GM12878 (cell line): ENCODE measurements around the gene DNAH3. TPM values are rescaled to one million over a fixed set of nuclear protein-coding genes. Genes with fewer than 3 reads are reported as not detected.

ENCODE experiments used
- ATAC-seq: fragments of 200-7000 bp; cut with Tn5 transposase; 3 replicates; pipeline ENCODE4 v1.9.1; 2020; ENCODE audit warnings: mild to moderate bottlenecking, moderate library complexity
- BruUV-seq: library from RNA; stranded (reverse); fragments of 400-500 nt; replicated peaks from 2 replicates; lab custom pipeline; 2021; lab: Mats Ljungman, UMichigan
- CTCF ChIA-PET: fragments of 300-600 bp; sonication (Branson Sonifier 250); formaldehyde crosslinking; extraction: SDS; loops from one replicate; lab custom pipeline; 2021; ENCODE audit warnings: inconsistent platforms; lab: Yijun Ruan, JAX
- POLR2A ChIA-PET: fragments of 350-600 bp; formaldehyde crosslinking; extraction: SDS; loops from one replicate; lab custom pipeline; 2021; ENCODE audit warnings: inconsistent platforms; lab: Charles Lee
- RAD21 ChIA-PET: fragments of 300-600 bp; sonication (Branson Sonifier 250); formaldehyde crosslinking; loops from one replicate; lab custom pipeline; 2023; ENCODE audit warnings: antibody characterized with exemption; ENCODE audit not compliant: unreplicated experiment; lab: Charles Lee
- SMC1A ChIA-PET: fragments of 300-600 bp; sonication (Branson Sonifier 250); formaldehyde crosslinking; loops from one replicate; lab custom pipeline; 2023; ENCODE audit not compliant: unreplicated experiment, uncharacterized antibody; lab: Charles Lee
- DNase-seq: peaks from one replicate; pipeline ENCODE4 v3.0.0-alpha.2; 2011; ENCODE audit warnings: low read depth, low spot score
- FAIRE-seq: peaks from 3 replicates; lab custom pipeline; 2011; peaks lifted over from hg19 to GRCh38; lab: Jason Lieb, UNC
- H2AFZ ChIP-seq: 2 replicates; pipeline ENCODE4 v1.6.0; 2011; ENCODE audit warnings: low read depth, low read length, control low read depth; ENCODE audit not compliant: control insufficient read depth
- H3K27ac ChIP-seq: 2 replicates; pipeline ENCODE4 v1.5.1; 2011; ENCODE audit warnings: control low read depth; ENCODE audit not compliant: control insufficient read depth, insufficient read depth
- H3K27me3 ChIP-seq, 2 experiments: replicated peaks in 1 of 2; 2 replicates each; pipeline versions ENCODE4 v1.6.0 to v1.6.1; 2011; ENCODE audit warnings: low read length in 1 of 2; ENCODE audit not compliant: control insufficient read depth in 2 of 2, insufficient read depth in 2 of 2
- H3K36me3 ChIP-seq, 2 experiments: 2 replicates each; pipeline ENCODE4 v1.5.1; 2011; ENCODE audit warnings: low read length in 1 of 2; ENCODE audit not compliant: control insufficient read depth in 2 of 2, insufficient read depth in 2 of 2
- H3K4me1 ChIP-seq: 2 replicates; pipeline ENCODE4 v1.6.1; 2011; ENCODE audit warnings: mild to moderate bottlenecking, low read length, moderate library complexity, mixed read lengths; ENCODE audit not compliant: control insufficient read depth, insufficient read depth
- H3K4me2 ChIP-seq: 2 replicates; pipeline ENCODE4 v1.6.0; 2011; ENCODE audit warnings: control low read depth; ENCODE audit not compliant: control insufficient read depth, insufficient read depth
- H3K4me3 ChIP-seq: fragments of 200-600 bp; sonication (generic); 2 replicates; pipeline ENCODE4 v1.5.1; 2016
- H3K79me2 ChIP-seq: 2 replicates; pipeline ENCODE4 v1.6.0; 2011; ENCODE audit warnings: low read length; ENCODE audit not compliant: control insufficient read depth, insufficient read depth
- H3K9ac ChIP-seq: 2 replicates; pipeline ENCODE4 v1.8.0; 2011; ENCODE audit warnings: low read length, control low read depth, mixed read lengths; ENCODE audit not compliant: control insufficient read depth, insufficient read depth
- H3K9me3 ChIP-seq: replicated peaks from 3 replicates; pipeline ENCODE4 v1.5.1; 2011; ENCODE audit warnings: mild to moderate bottlenecking, low read length; ENCODE audit not compliant: control insufficient read depth, insufficient read depth
- H4K20me1 ChIP-seq: 2 replicates; pipeline ENCODE4 v1.6.0; 2011; ENCODE audit not compliant: control insufficient read depth, insufficient read depth
- CEBPB ChIP-seq, 2 experiments: fragments of 150-350 bp in 1 of 2; IDR thresholded peaks; 2 replicates each; pipeline ENCODE4 v1.6.1; 2012 to 2014; ENCODE audit warnings: low read depth in 2 of 2, low read length in 2 of 2, borderline replicate concordance in 1 of 2, inconsistent platforms in 1 of 2
- DPF2 ChIP-seq: fragments of 450-650 bp; IDR thresholded peaks from 2 replicates; pipeline ENCODE4 v1.6.1; 2017; ENCODE audit warnings: mild to moderate bottlenecking
- FOS ChIP-seq: IDR thresholded peaks from 3 replicates; pipeline ENCODE4 v1.6.1; 2011; ENCODE audit warnings: borderline replicate concordance; ENCODE audit not compliant: insufficient read length; ENCODE audit errors: extremely low read depth
- FOXM1 ChIP-seq: IDR thresholded peaks from 2 replicates; pipeline ENCODE4 v1.6.1; 2012; ENCODE audit warnings: low read depth, mild to moderate bottlenecking, inconsistent platforms, low read length, moderate library complexity
- HDAC2 ChIP-seq: fragments of 200-600 bp; sonication (generic); IDR thresholded peaks from 2 replicates; pipeline ENCODE4 v1.6.1; 2017
- JUND ChIP-seq: IDR thresholded peaks from 2 replicates; pipeline ENCODE4 v1.6.1; 2012; ENCODE audit warnings: low read depth, mild to moderate bottlenecking, low read length, improper control_type of control experiment, moderate library complexity
- KAT2A ChIP-seq: conservative IDR thresholded peaks from 2 replicates; pipeline ENCODE4 v1.6.1; 2011; ENCODE audit warnings: low read depth, low read length; ENCODE audit not compliant: control insufficient read depth
- MXI1 ChIP-seq: fragments of 150-350 bp; IDR thresholded peaks from 2 replicates; pipeline ENCODE4 v1.6.1; 2011; ENCODE audit warnings: low read depth, mild to moderate bottlenecking, inconsistent platforms, low read length, improper control_type of control experiment
- MYC ChIP-seq: IDR thresholded peaks from 2 replicates; pipeline ENCODE4 v1.6.1; 2011; ENCODE audit warnings: mild to moderate bottlenecking, low read length, moderate library complexity, inconsistent platforms; ENCODE audit not compliant: insufficient read depth, insufficient replicate concordance, insufficient read length, severe bottlenecking
- NFYA ChIP-seq: IDR thresholded peaks from 2 replicates; pipeline ENCODE4 v1.6.1; 2011; ENCODE audit warnings: low read depth, mild to moderate bottlenecking, low read length, improper control_type of control experiment, borderline replicate concordance
- NFYB ChIP-seq: IDR thresholded peaks from 2 replicates; pipeline ENCODE4 v1.6.1; 2011; ENCODE audit warnings: low read depth, mild to moderate bottlenecking, low read length, improper control_type of control experiment, moderate library complexity; ENCODE audit not compliant: insufficient read depth
- SP1 ChIP-seq: IDR thresholded peaks from one replicate; pipeline ENCODE4 v1.6.1; 2011; ENCODE audit warnings: low read depth, low read length
- TCF12 ChIP-seq: IDR thresholded peaks from 2 replicates; pipeline ENCODE4 v1.6.1; 2011; ENCODE audit warnings: low read depth, mild to moderate bottlenecking, low read length
- WRNIP1 ChIP-seq: IDR thresholded peaks from 2 replicates; pipeline ENCODE4 v1.6.1; 2011; ENCODE audit warnings: low read depth, low read length, improper control_type of control experiment, borderline replicate concordance
- ZNF207 ChIP-seq: fragments of 450-650 bp; IDR thresholded peaks from 2 replicates; pipeline ENCODE4 v1.6.1; 2014; ENCODE audit warnings: antibody characterized with exemption, mild to moderate bottlenecking, borderline replicate concordance
- ZSCAN29 ChIP-seq: fragments of 450-650 bp; IDR thresholded peaks from 2 replicates; pipeline ENCODE4 v1.6.1; 2017; ENCODE audit warnings: mild to moderate bottlenecking, moderate library complexity
- WGBS: methylation state at CpG from one replicate; pipeline ENCODE4 v1.1.6; 2016; ENCODE audit warnings: low lambda C conversion rate; ENCODE audit not compliant: insufficient replicate concordance, insufficient coverage; ENCODE audit errors: missing lambda C conversion rate; 5-methylcytosine and 5-hydroxymethylcytosine counted together
- in situ Hi-C: fragments of 300-500 bp; cut with MboI; formaldehyde crosslinking; loops from 9 replicates; pipeline ENCODE4 v1.14.3; 2018; ENCODE audit warnings: mixed read lengths
- intact Hi-C: fragments of 100-400 bp; cut with micrococcal nuclease; formaldehyde crosslinking; loops from one replicate; pipeline ENCODE4 v1.14.2; 2022; ENCODE audit not compliant: unreplicated experiment
- polyA plus RNA-seq, 11 experiments: library from polyadenylated mRNA; depleted of rRNA in 4 of 11; unstranded in 6 of 11; stranded (reverse) in 5 of 11; fragments of >200 nt; fragmentation: Nextera tagmentation in 4 of 11; fragmentation: Illumina TruSeq in 1 of 11; extraction: Ambion mirVana in 4 of 11; extraction: Trizol in 1 of 11; gene quantifications; 1 replicate in 1 of 11; 2 replicates in 10 of 11; pipeline versions ENCODE4 v1.2.1 to v1.2.3, GENCODE V29; 2011 to 2016; ENCODE audit warnings: inconsistent platforms in 2 of 11, missing spikeins in 2 of 11, low read depth in 1 of 11
- total RNA-seq, 4 experiments: library from RNA; depleted of rRNA in 3 of 4; stranded (reverse); fragments of >200 nt in 3 of 4; fragmentation: Illumina TruSeq in 1 of 4; extraction: Trizol in 1 of 4; gene quantifications; 2 replicates each; pipeline versions ENCODE4 v1.2.1 to v1.2.3, GENCODE V29; 2013 to 2021
- TF ChIP-seq, protein P1 (sequence below): fragments of 450-650 bp; IDR thresholded peaks from 2 replicates; pipeline ENCODE4 v1.6.1; 2017; ENCODE audit warnings: mild to moderate bottlenecking, moderate library complexity

DNAH3 gene
- total and polyA plus RNA-seq, 10 of the 15 experiments (the other 5 are each of a cell fraction or from before 2014, with no cell fraction given), result under 0.01 to 0.04 (median 0.04) TPM; not detected in 5

DNA sequence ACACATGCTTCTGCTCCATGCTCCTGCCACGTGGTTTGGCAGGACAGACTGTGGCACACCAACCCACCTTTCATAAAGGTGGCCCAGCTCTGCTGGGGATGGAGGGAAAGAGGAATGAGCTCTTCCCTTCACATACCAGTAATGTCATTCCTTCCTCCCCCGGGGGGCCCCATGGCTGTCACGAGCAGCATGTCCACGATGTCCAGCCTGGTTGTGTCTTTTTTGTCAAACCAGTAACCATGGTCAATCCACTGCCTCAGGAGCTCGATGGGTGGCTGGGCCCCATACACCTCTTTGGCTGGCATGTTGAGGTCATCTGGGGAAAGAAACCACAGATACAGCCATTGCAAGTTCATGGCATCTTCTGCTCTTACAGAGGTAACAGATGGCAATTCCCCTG lies 153.5 kb downstream of the DNAH3 start:
- no peaks in the 10 kb centered on the region for H4K20me1 ChIP-seq
- SMC1A ChIA-PET, result no interaction called here
- FAIRE-seq, result no peak
- H3K4me3 ChIP-seq, result no peak overlapping the region
- no peak for DNase-seq
- H3K4me2 ChIP-seq, result no peak overlapping the region
- TF ChIP-seq, protein P1, sequence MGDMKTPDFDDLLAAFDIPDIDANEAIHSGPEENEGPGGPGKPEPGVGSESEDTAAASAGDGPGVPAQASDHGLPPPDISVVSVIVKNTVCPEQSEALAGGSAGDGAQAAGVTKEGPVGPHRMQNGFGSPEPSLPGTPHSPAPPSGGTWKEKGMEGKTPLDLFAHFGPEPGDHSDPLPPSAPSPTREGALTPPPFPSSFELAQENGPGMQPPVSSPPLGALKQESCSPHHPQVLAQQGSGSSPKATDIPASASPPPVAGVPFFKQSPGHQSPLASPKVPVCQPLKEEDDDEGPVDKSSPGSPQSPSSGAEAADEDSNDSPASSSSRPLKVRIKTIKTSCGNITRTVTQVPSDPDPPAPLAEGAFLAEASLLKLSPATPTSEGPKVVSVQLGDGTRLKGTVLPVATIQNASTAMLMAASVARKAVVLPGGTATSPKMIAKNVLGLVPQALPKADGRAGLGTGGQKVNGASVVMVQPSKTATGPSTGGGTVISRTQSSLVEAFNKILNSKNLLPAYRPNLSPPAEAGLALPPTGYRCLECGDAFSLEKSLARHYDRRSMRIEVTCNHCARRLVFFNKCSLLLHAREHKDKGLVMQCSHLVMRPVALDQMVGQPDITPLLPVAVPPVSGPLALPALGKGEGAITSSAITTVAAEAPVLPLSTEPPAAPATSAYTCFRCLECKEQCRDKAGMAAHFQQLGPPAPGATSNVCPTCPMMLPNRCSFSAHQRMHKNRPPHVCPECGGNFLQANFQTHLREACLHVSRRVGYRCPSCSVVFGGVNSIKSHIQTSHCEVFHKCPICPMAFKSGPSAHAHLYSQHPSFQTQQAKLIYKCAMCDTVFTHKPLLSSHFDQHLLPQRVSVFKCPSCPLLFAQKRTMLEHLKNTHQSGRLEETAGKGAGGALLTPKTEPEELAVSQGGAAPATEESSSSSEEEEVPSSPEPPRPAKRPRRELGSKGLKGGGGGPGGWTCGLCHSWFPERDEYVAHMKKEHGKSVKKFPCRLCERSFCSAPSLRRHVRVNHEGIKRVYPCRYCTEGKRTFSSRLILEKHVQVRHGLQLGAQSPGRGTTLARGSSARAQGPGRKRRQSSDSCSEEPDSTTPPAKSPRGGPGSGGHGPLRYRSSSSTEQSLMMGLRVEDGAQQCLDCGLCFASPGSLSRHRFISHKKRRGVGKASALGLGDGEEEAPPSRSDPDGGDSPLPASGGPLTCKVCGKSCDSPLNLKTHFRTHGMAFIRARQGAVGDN, result no peak
- TF ChIP-seq FOXM1 (no peak), ZSCAN29 (no peak), KAT2A (no peak), ZNF207 (no peak), FOS (no peak), MXI1 (no peak), TCF12 (no peak), WRNIP1 (no peak), SP1 (no peak), NFYA (no peak), DPF2 (no peak), NFYB (no peak), JUND (no peak), CEBPB (IDR thresholded peaks at IDR 0.05; ENCODE audit: borderline replicate concordance in 1 of 2, low read depth in 2 of 2, low read length in 2 of 2) (no peak), HDAC2 (no peak), MYC (no peak)
- WGBS, result 28% methylated on average over 5 of the region's 5 CpGs
- no peaks in the 10 kb centered on the region for H3K36me3 ChIP-seq
- no peak for ATAC-seq
- no peak overlapping the region for H3K27ac ChIP-seq
- H3K9ac ChIP-seq, result no peak overlapping the region
- no peak overlapping the region for H2AFZ ChIP-seq
- no peaks in the 10 kb centered on the region for H3K4me1 ChIP-seq
- BruUV-seq, result no TSS peak
- RAD21 ChIA-PET, result interaction anchor here (1.4 kb wide), 1 partner anchor 147 kb away, joined by 4 read pairs; no protein-coding TSS in a partner anchor
- H3K79me2 ChIP-seq, result no peaks in the 10 kb centered on the region
- POLR2A ChIA-PET, result no interaction called here
- intact Hi-C loops (no loop called here), in situ Hi-C loops (no loop called here)
- H3K27me3 ChIP-seq, result no peaks in the 10 kb centered on the region
- CTCF ChIA-PET, result no interaction called here
- H3K9me3 ChIP-seq, result no peaks in the 10 kb centered on the region
